Caki2 (cell line): Measurements from ENCODE around the gene DDI1. TPM values are rescaled to one million over a fixed set of nuclear protein-coding genes. Genes with fewer than 3 reads are reported as not detected.

ENCODE experiments used
- DNase-seq: peaks from one replicate; pipeline ENCODE4 v3.0.0-alpha.2; 2015; ENCODE audit warnings: low read depth
- in situ Hi-C: cut with HindIII; loops from 2 replicates; pipeline ENCODE4 v1.10.0; 2016; ENCODE audit warnings: low sequenced_read_pairs, low pct_unique_long_range_greater_than_20kb, mixed read lengths
- total RNA-seq: library from RNA; depleted of rRNA; stranded (reverse); fragments of >200 nt; shearing (Covaris generic); gene quantifications from 2 replicates; pipeline ENCODE4 v1.2.3, GENCODE V29; 2014; ENCODE audit warnings: low replicate concordance; rRNA removed

DDI1 gene
- total RNA-seq: not detected in 2 replicates

- in situ Hi-C loops: no loop called here
Observed at GRCh38 chr11:104036588-104036987, at the start of gene DDI1. Gene DDI1, plus strand, starts transcription at chr11:104036640. Its CDS starts 183 bp downstream, at chr11:104036823.

GRCh38 chr11:103987629-103988594, 48.5 kb upstream of the DDI1 start:
- no peak for DNase-seq
- in situ Hi-C loops: no loop called here

More at GRCh38 chr11:104036588-104036987, at the start of gene DDI1:
- no peak for DNase-seq

- peak; percentile 1 for DNase-seq
- in situ Hi-C loops: no loop called here
Observed at GRCh38 chr11:103988595-103988969, 47.9 kb upstream of the DDI1 start.

GRCh38 chr11:103993507-103993906, 42.9 kb upstream of the DDI1 start:
- DNase-seq: no peak
- in situ Hi-C loops: no loop called here

GRCh38 chr11:103994094-103994493, 42.3 kb upstream of the DDI1 start:
- no peak for DNase-seq
- in situ Hi-C loops: no loop called here

GRCh38 chr11:103994518-103994917, 41.9 kb upstream of the DDI1 start:
- no peak for DNase-seq
- in situ Hi-C loops: no loop called here

GRCh38 chr11:103995896-103996295, 40.5 kb upstream of the DDI1 start:
- in situ Hi-C loops: no loop called here

GRCh38 chr11:103997082-103997481, 39.4 kb upstream of the DDI1 start:
- in situ Hi-C loops: no loop called here
- no peak for DNase-seq

More at GRCh38 chr11:103995896-103996295, 40.5 kb upstream of the DDI1 start:
- DNase-seq: no peak

GRCh38 chr11:103998826-103999508, 37.5 kb upstream of the DDI1 start:
- no peak for DNase-seq
- in situ Hi-C loops: no loop called here

GRCh38 chr11:104000798-104001197, 35.6 kb upstream of the DDI1 start:
- DNase-seq: no peak
- in situ Hi-C loops: no loop called here

GRCh38 chr11:104001561-104002056, 34.8 kb upstream of the DDI1 start:
- in situ Hi-C loops: no loop called here
- DNase-seq: no peak

GRCh38 chr11:104003491-104003890, 32.9 kb upstream of the DDI1 start:
- no peak for DNase-seq
- in situ Hi-C loops: no loop called here

GRCh38 chr11:104005234-104005855, 31.1 kb upstream of the DDI1 start:
- no peak for DNase-seq
- in situ Hi-C loops: no loop called here

- DNase-seq: no peak
- in situ Hi-C loops: no loop called here
Observed at GRCh38 chr11:104009744-104010143, 26.7 kb upstream of the DDI1 start.

GRCh38 chr11:104011044-104011443, 25.4 kb upstream of the DDI1 start:
- in situ Hi-C loops: no loop called here
- DNase-seq: no peak

- DNase-seq: no peak
- in situ Hi-C loops: no loop called here
Observed at GRCh38 chr11:104015649-104016415, 20.6 kb upstream of the DDI1 start.

- no peak for DNase-seq
- in situ Hi-C loops: no loop called here
Observed at GRCh38 chr11:104024572-104024971, 11.9 kb upstream of the DDI1 start.
